Activated gamma-delta T cell (primary cell): Measurements from ENCODE around the gene PTPN5.

Source experiments
- DNase-seq: peaks from one replicate; lab custom pipeline; 2025; lab: John Stamatoyannopoulos, UW

The PTPN5 gene

DNA sequence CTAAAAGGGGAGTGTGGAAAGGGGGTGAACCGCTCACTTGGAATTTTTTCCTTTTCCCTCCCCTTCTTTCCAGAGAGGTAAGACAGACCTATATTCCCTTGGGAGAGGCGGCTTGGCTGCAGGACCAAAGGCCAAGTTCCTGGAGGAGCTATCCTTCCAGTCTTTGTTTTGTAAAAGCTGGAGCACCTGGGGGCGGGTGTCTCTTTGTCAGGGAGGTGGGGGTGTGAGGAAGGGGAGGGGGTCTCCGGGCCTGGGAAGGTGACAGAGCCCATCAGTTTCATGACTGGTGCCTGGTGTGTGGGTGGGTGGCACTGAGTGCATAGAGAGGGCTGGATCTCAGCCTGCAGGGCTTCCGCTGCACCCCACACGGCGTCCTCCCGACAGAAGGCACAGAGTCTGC lies 18.5 kb downstream of the PTPN5 start:
- no peak for DNase-seq

DNA sequence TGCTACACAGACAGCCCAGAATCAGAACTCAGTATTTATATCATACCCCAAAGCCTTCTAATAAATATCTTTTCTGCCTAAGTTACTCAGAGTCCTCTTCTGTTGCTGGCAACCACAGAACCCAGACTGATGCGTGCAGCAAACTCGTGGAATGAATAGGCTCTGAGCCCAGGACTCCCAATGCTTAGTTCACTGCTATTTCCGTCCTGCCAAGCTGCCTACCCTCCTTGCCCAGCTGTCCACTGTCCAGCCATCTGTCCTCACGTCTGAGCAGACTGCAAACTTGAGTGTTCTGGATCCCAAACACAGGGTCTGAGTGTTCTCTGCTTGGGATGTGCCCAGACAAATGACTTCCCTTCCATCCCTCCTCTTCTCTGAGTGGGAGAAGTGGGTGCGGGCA lies 19.4 kb downstream of the PTPN5 start:
- DNase-seq, result no peak

DNA sequence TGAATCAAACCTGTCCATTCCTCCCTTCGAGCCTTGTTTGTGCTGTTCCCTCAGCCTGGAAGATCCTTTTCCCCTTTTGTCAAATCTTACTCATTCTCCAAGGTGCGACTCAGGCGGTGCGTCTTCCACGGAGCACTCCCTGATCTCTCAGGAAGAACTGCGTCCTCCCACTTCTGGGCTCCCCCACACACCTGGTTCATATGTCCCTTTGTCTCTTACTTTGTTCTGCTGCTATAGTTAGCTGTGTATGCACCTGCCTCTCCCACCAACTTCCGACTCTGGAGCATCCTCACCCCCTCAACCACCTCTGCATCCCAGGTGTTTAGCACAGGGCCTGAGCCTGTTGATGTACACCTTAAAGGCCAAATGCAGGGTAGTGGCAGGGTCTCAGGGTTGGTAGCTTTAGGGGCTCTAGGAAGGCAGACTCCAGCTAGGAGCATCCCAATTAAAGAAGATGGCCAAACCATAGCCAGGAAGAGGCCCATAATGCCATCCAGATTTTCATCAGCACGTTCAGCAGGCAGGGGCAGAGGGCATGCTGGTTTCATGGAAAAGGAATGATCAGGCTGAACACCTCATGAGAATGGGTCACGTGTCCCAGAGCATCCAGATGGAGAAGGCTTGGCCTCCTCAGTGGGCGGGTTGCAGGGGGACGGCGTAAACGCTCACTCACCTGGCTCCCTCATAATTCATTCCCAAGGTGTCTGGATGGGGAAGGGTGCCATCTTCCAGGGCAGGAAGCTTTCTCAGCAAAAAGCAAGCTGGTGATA lies 20.1 kb downstream of the PTPN5 start:
- DNase-seq, result no peak

DNA sequence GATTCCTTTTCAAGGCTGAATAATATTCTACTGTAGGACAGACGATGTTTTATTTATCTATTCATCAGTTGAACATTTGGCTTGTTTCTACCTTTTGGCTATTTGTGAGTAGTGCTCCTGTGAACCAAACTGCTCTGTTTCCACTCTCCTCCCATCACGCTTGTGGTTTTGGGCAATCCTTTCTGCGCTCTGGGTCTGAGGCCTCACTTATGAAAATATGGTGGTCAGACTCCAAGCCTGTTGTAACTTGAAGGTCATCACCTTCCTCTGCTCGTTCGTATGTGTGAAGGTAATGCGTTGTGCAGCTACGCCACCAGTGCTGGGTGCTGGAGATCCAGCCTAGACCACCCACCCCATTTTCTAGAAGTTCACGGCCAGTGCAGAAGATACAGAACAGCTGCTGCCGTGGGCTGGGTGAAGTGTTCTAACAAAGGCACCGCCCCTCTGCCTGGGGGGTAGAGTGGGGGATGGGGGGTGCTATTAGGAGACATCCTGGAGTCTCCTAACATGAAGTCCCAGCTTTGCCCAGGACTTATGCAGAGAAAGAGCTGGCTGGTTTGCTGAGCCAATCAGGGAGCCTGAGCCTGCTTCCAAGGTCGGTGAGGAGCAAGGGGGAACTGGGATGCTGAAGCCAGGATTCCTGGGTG lies 21.0 kb downstream of the PTPN5 start:
- no peak for DNase-seq

DNA sequence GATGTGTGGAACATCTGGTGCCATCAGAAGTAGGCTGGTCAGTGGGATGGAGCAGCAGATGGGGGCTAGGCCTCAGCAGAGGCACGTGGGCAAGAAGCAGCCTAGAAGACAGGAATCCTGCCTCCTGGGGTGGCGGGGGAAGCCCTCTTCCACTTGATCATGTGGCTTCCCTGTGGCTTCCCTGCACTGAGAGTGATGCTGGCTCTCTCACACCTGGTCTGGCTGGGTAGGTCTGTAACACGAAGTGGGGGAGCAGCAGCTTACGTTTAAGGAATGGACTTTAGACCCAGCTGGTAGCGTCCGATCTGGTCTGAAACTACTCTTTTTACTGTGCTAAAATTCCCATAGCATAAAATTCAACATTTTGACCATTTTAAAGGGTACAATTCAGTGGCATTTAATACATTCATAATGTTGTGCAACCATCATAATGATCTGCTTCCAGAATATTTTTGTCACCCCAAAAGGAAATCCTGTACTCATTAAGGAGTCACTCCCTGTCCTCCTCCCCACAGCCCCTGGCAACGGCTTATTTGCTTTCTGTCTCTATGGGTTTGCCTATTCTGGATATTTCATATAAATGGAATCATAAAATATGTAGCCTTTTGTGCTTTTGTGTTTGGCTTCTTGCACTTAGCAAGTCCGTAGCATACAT lies 21.7 kb downstream of the PTPN5 start:
- no peak for DNase-seq

- DNase-seq, result no peak
Observed at GRCh38 chr11:18768978-18769377, 22.6 kb downstream of the PTPN5 start.

DNA sequence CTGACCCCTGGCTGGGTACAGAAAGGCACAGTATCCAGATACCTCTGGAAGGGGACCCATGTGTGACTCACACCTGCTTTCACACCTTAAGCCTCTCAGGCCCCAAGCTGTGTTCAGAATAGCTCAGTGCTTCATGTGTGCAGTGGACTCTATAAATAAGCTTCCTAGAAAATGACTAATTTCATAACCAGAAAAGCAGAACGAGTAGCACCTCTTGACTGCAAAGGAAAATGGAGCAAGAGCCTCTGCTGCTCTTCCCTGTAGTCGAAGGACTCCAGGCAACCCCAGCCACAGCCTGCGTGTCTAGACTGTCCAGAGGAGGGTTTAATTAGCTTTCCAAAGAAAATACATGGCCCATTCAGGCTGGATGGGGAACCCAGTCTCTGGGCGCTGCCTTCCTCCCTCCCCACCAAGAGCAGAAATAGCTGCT lies 23.1 kb downstream of the PTPN5 start:
- DNase-seq, result no peak

DNA sequence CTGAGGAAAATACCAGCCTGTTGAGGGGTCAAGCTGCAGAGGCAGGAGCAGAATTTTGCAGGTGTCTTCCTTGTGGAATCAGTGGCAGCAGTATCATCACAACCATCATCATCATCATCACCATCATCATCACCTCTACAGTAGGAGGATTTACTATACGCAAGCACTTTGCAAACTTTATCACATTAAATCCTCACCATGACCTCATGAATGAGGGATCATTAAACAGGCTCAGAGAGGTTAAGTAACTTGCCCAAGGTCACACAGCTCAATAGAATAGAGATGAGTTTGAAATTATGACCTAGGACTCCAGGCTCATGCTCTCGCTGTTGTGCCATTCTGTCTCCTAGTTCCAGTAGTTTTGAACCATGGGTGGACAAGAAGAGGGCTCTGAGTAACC lies 25.6 kb downstream of the PTPN5 start:
- DNase-seq, result no peak

DNA sequence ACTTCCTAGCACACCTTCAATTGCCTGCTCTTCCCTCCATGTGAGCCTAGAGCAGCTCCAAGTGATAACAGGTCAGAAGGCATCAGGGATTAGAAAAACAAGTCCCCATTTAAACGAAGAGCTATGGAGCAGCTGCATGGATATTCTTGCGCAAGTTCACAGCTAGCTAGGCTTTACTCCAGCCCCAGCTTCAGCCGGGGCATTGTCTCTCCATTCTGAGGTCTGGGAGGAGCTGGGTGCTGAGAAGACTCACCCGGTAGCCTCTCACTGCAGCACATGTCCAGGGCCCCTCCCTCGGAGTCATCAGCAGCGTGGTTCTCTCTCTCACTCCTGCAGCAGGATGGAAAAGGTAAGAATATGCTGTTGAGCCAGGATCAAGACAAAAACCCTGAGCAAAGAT lies 26.0 kb downstream of the PTPN5 start:
- no peak for DNase-seq

- no peak for DNase-seq
Observed at GRCh38 chr11:18761741-18762140, 29.9 kb downstream of the PTPN5 start.

DNA sequence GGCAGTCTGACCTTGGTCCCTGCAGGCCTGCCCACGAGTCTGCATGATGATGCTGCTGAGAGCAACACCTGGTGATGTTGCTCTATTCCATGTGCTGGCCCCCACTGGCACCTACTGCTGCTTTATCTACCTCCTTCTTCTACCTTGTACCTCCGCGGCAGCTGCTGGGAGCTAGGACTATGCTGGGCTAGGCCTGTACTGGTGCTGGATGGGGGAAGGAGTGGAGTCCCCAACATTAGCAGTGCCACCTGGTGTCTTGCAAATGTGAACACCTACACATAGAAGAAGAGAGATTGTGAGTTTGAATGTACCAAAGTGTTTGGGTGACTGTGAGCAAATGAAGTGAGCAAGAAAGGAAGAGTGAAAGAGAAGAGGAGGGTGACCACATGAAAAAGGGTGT lies 30.5 kb downstream of the PTPN5 start:
- no peak for DNase-seq

GRCh38 chr11:18757811-18758210 lies 33.8 kb downstream of the PTPN5 start:
- DNase-seq, result no peak

GRCh38 chr11:18756889-18757288 lies 34.7 kb downstream of the PTPN5 start:
- no peak for DNase-seq

- DNase-seq, result no peak
Observed at GRCh38 chr11:18754308-18754707, 37.3 kb downstream of the PTPN5 start.

DNA sequence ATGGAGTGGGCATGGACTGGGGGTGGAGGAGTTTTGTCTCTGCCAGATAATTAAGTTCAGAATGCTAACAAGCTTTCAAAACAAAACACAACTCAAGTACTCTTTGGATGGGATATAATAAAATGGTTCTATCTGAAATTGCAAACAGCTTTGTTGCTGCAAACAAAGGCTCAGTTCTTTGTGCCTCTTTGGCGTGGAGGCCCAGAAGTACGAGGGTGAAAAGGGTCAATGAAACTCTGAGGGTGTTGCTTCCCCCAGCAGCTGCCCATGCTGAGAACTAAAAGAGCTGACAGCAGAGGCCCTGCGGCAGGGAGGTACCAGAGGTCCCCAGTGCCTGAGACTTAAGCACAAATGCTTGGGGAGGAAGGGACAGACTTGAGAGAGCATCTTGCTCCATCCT lies 39.1 kb downstream of the PTPN5 start:
- DNase-seq, result no peak

GRCh38 chr11:18750944-18751343 lies 40.7 kb downstream of the PTPN5 start:
- DNase-seq, result no peak

GRCh38 chr11:18749681-18750319 lies 41.8 kb downstream of the PTPN5 start:
- DNase-seq, result no peak

DNA sequence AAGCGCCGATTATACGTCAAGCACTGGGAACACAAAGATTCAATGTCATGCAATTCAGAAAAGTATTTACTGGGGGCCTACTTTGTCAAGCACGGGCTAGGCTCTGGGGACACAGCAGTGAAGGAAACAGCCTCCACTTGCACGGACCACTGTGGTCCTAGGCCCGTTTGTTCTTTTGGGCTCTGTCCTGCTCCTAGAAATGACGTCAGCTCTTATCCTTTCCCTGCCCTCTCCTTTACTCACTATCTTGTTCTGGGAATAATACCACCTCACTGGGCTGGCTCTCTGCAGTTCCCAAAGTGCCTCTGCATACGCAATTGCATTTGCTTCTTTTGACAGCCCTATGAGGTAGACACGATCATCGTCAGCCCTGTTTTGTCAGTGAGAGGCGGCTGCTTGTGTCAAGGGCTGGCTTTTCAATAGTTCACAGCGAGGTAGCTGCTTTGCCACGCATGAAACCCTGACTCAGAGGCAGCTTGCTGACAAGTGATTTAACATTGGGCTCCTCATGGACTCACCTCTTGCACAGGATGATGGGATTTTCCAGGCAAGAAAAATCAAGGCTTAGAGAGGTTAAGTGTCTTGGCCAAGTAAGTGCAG lies 42.7 kb downstream of the PTPN5 start:
- DNase-seq, result no peak

- no peak for DNase-seq
Observed at GRCh38 chr11:18745251-18745650, 46.3 kb downstream of the PTPN5 start.

GRCh38 chr11:18743900-18744514 lies 47.6 kb downstream of the PTPN5 start:
- no peak for DNase-seq

- DNase-seq, result no peak
Observed at GRCh38 chr11:18743365-18743764, 48.2 kb downstream of the PTPN5 start.

DNA sequence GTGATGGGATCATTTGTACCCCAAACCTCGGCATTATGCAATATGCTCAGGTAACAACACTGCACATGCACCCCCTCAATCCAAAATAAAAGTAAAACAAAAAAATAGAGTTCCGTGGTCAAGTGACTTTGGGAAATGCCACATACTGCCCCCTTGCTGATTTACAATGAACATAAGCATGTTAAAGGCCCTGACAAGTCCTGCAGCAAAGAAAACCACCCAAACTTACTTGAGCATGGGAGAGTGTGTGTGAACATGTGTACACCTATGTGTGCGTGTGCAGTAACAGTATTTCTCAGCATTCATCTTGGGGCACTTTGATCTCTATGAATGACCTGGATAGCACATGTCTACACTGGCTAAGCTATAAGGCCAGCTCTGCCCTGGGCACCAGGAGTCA lies 49.8 kb downstream of the PTPN5 start:
- no peak for DNase-seq
